HepG2 (cell line): ENCODE measurements around the gene ATP1A1.

Experiments
- POLR2A ChIP-seq, 2 experiments: IDR thresholded peaks; 2 replicates each; pipeline ENCODE4 v1.6.1; 2011; ENCODE audit warnings: low read depth in 2 of 2, low read length in 2 of 2, mild to moderate bottlenecking in 1 of 2, moderate library complexity in 1 of 2; ENCODE audit not compliant: insufficient read depth in 1 of 2
- TBX3 ChIP-seq: fragments of 450-650 bp; IDR thresholded peaks from 2 replicates; pipeline ENCODE4 v1.6.1; 2017; ENCODE audit warnings: antibody characterized with exemption, mild to moderate bottlenecking, inconsistent platforms, borderline replicate concordance
- ZNF232 ChIP-seq: sonication (generic); formaldehyde crosslinking; IDR thresholded peaks from 2 replicates; pipeline ENCODE4 v1.4.0; 2020; ENCODE audit warnings: missing genetic modification reagents, borderline replicate concordance
- TF ChIP-seq, protein P1 (sequence below): sonication (generic); formaldehyde crosslinking; IDR thresholded peaks from 2 replicates; pipeline ENCODE4 v1.9.0; 2021; ENCODE audit warnings: missing genetic modification reagents, borderline replicate concordance

DNA sequence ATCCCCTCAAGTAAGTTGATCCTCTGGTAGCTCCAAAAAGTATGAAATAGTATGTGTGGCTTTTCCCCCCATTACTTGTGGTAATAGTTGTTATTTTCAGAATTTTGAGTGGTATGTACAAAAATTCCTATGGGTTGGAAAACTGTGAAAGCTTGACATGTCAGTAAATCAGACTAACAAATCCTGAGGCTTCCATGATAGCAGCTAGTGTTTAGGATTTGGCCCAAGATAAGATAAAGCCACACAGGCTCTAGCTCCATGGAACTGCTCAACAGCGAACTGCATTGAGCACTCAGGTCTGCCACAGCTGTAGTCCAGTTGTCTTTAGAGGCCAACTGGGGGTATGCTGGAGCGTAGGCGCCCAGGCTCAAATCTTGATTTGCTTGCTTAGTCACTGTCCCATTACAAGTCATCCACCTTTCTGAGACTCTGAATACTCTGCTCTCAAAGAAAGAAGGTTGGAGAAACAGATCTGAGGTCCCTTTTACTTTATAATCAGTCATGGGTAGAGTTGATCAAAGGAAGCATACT is 28.7 kb downstream of the ATP1A1 start:
- no peak for TF ChIP-seq ZNF232 (CRISPR knock-in tag)
- TF ChIP-seq, protein P1, sequence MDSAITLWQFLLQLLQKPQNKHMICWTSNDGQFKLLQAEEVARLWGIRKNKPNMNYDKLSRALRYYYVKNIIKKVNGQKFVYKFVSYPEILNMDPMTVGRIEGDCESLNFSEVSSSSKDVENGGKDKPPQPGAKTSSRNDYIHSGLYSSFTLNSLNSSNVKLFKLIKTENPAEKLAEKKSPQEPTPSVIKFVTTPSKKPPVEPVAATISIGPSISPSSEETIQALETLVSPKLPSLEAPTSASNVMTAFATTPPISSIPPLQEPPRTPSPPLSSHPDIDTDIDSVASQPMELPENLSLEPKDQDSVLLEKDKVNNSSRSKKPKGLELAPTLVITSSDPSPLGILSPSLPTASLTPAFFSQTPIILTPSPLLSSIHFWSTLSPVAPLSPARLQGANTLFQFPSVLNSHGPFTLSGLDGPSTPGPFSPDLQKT (CRISPR knock-in tag): no peak
- TF ChIP-seq TBX3: no peak
- no peak for TF ChIP-seq POLR2A (IDR thresholded peaks at IDR 0.05; ENCODE audit: insufficient read depth in 1 of 2, low read depth in 2 of 2, low read length in 2 of 2)
